Fibroblast of skin of left quadriceps (primary cell): ENCODE measurements around the gene RPS28.
"Not testable (repeated sequence)": the region's sequence is repeated elsewhere in the genome, so short reads cannot be mapped to it uniquely, and the experiment has no call there.

ENCODE experiments used
- DNase-seq, 2 experiments: peaks; one replicate each; pipeline ENCODE4 v3.0.0-alpha.2; 2013; ENCODE audit warnings: low read depth in 2 of 2

The RPS28 gene

DNA sequence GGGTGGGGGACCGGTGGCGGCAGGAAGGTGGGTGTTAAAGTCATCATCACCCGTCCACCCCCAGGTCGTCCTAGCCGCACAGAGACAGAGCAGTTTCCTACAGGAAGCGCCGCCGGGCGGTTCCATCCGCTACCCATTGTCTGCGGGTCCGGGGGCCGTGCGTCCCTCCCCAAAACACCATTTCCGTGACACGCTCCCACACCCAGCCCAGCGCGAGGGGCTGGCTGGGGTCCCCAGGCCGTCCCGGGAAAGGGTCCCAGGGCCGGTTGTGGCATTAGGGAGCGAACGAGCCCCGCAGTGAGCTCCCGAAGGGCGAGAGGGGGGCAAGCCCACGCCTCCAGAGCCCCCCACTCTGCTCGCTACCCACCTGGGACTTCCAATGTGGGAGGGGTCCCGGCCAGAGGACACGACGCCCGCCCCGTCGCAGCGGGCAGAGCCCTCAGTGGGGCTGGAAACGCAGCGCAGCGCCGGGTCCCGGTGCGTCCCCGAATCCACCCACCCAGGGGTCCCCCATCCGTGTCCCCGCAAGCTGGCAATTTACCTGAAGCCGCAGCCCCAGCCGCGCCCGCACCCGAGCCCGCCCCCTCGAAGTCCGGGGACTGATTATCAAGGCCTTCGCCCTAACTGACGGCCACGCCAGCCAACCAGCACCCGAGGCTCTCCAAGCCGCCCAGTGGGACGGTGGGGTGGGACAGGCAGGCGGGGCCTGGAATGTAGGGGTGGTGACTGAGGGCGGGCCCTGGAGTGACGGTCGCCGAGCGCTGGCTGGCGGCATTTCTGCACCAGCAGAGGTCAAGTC is 21.6 kb downstream of the RPS28 start, which contains the start of gene KANK3:
TSS of gene KANK3 (minus strand) at position 579 of the 799 bp plus-strand sequence. CDS start 5,434 bp downstream, outside the sequence.
- peak; percentile 79 to 83 for DNase-seq

DNA sequence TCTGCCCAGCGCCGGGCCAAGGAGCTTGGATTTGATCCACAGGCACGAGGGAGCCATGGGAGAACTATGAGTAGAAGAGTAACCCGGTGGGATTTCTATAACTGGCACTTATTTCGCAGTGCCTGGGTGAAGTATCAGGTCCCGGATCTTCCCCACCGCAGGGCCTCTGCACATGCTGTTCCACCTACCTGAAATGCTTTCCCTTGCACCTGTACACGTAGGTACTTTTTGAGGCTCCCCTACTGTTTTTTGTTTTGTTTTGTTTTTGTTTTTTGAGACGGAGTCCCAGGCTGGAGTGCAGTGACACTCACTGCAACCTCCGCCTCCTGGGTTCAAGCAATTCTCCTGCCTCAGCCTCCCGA is 22.2 kb downstream of the RPS28 start:
- DNase-seq, result no peak

DNA sequence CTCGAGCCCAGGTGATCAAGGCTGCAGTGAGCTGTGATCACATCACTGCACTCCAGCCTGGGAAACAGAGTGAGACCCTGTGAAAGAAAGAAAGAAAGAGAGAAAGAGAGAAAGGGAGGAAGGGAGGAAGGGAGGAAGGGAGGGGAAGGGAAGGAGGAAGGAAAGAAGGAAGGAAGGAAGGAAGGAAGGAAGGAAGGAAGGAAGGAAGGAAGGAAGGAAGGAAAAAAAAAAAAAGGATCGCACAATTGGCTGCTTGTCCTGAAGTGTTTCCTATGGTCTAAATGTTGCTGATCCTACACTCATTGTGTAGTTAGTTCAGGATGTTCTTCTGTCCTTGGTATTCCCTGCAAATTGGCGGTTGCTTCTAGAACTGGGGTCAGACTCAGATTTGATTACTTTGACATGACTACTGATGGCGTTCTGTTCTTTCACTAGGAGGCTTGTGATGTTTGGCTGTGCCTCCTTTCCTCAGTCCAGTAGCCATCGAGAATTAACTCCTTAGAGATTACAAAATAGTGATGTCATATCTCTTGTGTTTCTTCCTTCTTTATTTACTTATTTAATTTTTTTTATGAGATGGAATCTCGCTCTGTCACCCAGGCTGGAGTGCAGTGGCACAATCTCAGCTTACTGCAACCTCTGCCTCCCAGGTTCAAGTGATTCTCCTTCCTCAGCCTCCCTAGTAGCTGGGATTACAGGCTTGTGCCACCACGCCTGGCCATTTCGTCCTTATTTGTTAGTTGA is 28.5 kb downstream of the RPS28 start:
- not testable (repeated sequence) for DNase-seq

DNA sequence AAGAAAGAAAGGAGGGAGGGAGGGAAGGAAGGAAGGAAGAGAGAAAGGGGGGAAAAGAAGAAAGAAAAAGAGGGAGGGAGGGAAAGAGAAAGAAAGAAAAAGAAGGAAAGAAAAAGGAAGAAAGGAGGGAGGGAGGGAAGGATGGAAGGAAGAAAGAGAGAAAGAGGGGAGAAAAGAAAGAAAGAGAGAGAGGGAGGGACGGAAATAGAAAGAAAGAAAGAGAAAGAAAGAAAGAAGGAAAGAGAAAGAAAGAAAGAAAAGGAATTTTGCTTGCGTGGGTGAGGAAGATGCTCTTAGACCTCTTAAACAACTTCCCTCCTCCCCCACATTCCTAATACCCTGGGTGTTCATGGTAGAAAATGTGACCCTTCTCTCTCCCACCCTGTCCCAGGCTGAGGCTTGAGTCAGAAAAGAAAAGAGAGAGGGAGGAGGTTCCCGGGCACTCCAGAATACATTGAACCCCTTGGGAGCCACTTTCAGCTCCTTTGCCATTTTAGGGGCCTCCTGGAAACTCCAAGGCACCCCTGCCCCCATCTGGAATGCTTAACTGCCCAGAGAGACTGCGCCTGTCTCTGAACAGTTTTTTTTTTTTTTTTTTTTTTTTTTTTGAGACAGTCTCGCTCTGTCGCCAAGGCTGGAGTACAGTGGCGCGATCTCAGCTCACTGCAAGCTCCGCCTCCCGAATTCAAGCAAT is 31.0 kb downstream of the RPS28 start:
- DNase-seq, result no peak

DNA sequence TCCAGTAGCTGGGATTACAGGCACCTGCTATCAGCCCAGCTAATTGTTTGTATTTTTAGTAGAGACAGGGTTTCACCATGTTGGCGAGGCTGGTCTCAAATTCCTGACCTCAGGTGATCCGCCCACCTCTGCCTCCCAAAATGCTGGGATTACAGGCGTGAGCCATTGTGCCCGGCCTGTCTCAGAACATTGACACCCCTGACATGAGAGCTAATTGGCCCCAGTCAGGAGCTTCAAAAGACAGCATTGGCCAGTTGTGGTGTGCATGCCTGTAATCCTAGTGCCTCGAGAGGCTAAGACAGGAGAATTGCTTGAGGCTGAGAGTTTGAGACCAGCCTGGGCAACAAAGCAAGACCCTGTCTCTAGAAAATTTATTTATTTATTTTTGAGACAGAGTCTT is 31.5 kb downstream of the RPS28 start:
- DNase-seq, result not testable (repeated sequence)

DNA sequence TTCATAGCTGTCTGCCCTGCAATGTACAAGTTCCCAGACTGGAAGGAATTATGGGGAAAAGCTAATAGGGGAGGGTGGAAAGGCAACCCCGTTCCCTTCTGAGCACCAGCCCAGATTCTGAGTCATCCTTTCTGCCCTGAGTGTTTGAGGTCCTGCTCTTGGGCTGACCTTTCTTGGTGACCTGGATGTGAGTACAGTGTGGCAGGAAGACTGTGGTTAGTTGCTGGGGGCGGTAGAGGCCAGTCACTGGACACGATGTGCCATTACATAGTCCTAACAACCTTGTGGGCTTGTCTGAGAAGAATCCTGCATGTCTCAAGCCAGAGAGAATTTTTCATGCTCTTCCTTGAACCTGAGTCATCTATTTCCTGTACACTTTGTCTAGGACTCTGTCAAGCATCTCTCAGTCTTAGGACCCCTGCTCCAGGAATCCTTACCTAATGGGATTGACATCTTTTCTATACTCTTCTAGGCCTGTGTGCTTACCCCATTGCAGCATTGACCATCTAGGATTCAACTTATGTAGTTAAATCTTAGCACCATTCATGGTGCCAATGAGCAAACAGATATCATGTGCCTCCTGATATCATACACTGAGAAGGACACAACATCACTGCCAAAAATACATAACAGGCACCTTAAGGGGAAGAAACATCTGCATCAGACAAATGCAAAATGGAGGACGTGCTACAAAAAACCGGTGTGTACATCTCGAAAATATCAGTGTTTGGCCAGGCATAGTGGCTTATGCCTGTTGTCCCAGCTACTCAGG is 34.5 kb downstream of the RPS28 start:
- no peak for DNase-seq

DNA sequence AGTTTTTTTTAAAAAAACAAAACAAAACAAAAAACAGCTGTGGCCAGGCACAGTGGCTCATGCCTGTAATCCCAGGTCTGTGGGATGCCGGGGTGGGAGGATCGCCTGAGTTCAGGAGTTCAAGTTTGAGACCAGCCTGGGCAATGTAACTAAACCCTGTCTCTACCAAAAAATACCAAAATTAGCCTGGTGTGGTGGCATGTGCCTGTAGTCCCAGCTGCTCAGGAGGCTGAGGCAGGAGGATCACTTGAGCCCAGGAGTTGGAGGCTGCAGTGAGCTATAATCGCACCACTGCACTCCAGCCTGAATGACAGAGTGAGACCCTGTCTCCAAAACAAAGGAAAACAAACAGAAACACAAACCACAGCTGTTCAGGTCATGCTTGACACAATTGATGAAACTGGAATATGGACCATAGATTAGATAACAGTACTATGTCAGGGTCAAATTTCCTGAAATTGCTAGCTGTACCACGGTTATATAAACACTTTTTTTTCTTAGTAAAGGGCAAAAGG is 35.8 kb downstream of the RPS28 start:
- no peak for DNase-seq

DNA sequence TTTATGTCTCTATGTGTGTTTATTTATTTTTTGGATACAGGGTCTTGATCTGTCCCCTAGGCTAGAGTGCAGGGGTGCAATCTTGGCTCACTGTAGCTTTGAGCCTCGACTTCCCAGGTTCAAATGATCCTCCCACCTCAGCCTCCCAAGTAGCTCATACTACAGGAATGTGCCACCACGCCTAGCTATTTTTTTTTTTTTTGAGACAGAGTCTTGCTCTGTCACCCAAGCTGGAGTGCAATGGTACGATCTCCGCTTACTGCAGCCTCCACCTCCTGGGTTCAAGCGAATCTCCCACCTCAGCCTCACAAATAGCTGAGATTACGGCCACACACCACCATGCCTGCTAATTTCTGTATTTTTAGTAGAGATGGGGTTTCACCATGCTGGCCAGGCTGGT is 37.7 kb downstream of the RPS28 start:
- DNase-seq, result no peak

DNA sequence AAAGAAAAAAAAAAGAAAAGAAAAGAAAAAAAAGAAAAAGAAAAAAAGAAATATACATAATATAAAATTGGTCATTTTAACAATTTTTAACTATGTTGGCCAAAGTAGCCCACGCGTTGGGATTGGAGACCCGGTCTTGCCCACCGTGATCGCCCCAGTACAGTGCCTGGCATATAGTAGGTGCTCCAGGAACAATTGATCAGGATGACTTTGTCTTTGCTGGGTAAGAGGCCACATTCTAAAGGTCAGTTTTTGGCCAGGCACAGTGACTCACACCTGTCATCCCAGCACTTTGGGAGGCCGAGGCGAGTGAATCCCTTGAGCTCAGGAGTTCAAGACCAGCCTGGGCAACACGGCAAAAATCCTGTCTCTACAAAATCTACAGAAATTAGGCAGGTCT is 38.9 kb downstream of the RPS28 start:
- no peak for DNase-seq

DNA sequence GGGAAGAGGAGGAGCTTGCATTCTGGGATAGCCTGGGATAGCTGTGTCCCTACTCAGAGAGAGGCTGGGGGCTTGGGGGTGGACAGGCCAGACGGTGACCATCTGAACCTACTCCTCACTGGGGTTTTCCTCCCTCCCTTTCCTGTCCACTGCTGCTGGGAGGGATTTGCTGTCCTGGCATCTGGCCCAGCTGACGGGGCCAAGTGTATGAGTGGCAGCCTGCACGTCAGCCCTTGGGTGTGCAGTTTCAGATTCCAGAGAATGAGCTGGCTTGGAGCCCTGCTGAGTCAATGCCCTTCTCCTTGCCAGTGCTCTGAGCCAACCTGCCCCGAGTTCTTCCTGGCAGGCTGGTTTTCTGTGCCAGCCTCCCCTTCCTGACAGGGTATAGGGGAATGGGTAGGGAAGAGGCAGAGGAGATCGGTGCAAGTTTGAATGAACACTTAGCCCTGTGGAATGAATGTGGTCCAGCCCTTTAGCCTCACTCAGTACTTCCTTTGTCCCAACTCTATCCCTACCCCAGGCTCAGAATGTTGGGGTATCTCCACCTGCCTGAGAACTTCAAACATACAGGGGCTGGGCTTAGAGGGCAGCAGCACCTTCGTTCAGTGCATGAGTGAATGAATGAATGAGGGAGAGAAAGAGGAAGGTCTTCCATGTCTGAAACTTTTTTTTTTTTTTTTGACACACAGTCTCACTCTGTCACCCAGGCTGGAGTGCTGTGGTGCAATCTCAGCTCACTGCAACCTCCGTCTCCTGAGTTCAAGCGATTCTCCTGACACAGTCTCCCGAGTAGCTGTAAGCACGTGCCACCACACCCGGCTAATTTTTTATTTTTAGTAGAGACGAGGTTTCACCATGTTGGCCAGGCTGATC is 40.9 kb downstream of the RPS28 start:
- peak; percentile 83 to 85 for DNase-seq

DNA sequence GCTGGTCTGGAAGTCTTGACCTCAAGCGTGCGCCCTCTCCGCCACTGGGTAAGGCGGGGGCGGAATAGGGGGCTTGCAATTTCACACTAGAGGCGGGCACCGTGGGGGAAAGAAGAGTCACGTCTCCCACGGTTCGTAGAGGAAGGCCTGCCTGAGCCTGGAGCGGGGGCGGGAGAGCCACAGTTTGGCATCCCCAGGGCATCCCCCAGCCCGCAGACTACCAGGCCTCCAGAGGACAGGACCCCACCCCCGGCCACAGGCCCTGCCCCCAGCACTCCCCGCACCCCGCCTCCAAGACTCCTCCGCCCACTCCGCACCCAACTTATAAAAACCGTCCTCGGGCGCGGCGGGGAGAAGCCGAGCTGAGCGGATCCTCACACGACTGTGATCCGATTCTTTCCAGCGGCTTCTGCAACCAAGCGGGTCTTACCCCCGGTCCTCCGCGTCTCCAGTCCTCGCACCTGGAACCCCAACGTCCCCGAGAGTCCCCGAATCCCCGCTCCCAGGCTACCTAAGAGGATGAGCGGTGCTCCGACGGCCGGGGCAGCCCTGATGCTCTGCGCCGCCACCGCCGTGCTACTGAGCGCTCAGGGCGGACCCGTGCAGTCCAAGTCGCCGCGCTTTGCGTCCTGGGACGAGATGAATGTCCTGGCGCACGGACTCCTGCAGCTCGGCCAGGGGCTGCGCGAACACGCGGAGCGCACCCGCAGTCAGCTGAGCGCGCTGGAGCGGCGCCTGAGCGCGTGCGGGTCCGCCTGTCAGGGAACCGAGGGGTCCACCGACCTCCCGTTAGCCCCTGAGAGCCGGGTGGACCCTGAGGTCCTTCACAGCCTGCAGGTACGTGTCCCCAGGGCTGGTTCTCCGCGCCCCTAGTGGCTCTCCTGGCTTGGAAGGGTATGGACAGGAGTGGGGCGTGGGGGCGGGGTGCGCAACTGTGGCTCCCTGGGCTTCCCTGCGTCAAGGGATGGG is 42.8 kb downstream of the RPS28 start, which contains the start of gene ANGPTL4:
TSS of gene ANGPTL4 (plus strand) at position 353 of the 969 bp plus-strand sequence. CDS start at position 520, 167 bp downstream.
- DNase-seq, result no peak

DNA sequence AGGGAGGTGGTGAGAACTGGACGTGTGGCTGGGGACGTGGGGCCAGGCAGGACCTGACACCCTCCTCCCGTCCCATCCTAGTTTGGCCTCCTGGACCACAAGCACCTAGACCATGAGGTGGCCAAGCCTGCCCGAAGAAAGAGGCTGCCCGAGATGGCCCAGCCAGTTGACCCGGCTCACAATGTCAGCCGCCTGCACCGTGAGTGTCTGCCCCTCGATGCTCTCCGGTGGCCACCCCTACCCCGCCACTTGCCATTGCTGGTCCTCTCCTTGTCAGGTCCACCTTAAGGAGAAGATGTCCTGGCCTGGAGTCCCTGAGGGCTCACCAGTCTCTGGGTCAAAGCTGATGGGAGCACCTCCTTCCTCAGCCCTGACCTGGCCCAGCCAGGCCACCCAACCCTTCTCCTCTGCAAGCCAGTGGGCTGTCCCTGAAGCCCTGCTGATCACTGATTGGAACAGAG is 44.9 kb downstream of the RPS28 start:
- no peak for DNase-seq

DNA sequence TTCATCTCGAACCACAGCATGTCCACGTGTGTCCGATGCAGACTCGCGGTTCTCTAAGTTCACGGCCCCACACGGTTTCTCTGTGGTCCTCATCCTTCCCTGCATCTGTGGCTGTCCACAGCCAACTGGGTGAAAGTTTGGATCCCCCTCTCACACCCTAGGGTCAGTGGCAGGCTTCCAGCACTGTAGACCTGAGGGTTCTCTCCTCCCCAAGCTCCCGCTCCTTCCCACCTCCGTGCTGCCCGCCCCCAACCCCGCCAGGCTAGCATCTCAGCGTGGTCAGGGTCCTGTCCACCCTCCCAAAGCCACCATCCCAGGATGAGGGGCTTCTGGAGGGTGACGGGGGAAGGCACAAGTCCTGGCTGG is 45.6 kb downstream of the RPS28 start:
- DNase-seq, result no peak

DNA sequence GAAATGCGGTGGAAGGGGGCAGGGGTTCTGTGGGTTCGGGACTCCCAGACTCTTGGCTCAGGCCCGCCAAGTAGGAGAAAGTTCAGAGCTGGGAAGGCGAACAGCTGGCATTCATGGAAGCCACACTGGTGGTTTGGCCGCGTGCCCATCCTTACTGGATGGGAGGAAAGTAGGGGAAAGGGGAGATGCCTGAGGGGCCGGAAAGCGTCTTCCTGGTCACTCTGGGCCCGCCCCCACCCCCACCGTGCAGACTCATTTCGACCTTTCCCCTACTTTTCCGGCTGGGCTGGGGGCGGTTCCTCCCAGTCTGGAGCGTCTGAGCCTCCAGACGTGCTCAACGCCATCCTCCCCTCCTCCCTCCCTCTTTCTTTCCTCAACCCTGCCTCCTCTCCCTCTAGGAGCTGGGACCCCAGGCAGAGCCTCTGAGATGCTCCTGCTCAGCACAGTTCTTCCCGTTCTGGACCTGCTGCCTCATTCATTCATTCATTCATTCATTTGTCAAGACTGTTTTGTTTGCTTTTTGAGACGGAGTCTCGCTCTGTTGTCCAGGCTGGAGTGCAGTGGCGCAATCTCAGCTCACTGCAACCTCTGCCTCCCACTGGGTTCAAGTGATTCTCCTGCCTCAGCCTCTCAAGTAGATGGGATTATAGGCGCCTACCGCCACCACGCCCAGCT is 46.2 kb downstream of the RPS28 start:
- DNase-seq, result peak; percentile 94 to 95

DNA sequence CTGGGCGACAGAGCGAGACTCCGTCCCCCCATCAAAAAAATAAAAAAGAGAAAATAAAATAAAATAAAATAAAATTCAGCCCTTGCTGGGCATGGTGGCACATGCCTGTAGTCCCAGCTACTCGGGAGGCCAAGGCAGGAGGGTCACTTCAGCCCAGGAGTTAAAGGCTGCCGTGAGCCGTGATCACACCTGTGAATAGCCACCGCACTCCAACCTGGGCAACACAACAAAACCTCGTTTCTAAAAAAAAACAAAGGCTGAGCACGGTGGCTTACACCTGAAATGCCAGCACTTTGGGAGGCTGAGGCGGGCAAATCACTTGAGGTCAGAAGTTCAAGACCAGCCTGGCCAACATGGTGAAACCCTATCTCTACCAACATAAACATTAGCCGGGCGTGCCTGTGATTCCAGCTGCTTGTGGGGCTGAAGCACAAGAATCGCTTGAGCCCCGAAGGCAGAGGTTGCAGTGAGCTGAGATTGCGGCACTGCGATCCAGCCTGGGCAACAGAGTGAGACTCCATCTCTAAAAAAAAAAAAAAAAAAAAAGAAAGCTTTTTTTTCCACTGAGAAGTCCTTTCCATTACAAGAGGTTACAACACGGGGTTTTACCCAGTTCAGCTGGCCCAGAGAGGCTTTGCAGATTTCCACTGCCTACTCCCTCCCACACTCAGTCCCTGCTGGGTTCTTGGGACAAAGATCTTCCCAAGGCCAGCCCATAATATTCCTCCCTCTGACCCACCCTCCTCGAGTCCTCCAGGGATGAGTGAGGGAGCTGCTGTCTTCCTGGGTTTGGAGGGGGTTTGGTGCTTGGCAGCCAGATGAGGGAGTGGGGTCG is 49.1 kb downstream of the RPS28 start:
- DNase-seq, result no peak

DNA sequence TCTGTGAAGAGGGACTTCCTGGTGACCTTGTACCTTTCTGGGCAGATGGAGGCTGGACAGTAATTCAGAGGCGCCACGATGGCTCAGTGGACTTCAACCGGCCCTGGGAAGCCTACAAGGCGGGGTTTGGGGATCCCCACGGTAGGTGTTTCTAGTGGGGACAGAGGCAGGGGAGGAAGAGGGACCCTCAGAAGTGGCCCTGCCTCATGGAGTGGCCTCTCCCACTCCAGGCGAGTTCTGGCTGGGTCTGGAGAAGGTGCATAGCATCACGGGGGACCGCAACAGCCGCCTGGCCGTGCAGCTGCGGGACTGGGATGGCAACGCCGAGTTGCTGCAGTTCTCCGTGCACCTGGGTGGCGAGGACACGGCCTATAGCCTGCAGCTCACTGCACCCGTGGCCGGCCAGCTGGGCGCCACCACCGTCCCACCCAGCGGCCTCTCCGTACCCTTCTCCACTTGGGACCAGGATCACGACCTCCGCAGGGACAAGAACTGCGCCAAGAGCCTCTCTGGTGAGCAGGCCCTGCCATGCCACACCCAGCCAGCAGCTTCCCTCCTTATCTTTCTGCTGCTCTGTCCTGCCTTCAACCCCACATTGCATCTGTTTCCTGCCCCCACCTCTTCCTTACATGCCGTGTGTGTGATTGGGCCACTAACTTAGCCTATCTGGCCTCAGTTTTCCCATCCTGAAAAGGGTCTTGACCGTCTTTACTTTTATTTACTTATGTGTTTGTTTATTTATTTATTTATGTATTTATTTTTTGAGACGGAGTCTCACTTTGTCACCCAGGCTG is 49.9 kb downstream of the RPS28 start:
- no peak for DNase-seq
